NCI-H1105 (cell line): ENCODE measurements around the gene NEIL1.
"Not testable (repeated sequence)": the region's sequence is repeated elsewhere in the genome, so short reads cannot be mapped to it uniquely, and the experiment has no call there.

Source experiments
- DNase-seq: peaks from one replicate; lab custom pipeline; 2025; lab: John Stamatoyannopoulos, UW

The NEIL1 gene, protein sequence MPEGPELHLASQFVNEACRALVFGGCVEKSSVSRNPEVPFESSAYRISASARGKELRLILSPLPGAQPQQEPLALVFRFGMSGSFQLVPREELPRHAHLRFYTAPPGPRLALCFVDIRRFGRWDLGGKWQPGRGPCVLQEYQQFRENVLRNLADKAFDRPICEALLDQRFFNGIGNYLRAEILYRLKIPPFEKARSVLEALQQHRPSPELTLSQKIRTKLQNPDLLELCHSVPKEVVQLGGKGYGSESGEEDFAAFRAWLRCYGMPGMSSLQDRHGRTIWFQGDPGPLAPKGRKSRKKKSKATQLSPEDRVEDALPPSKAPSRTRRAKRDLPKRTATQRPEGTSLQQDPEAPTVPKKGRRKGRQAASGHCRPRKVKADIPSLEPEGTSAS

DNA sequence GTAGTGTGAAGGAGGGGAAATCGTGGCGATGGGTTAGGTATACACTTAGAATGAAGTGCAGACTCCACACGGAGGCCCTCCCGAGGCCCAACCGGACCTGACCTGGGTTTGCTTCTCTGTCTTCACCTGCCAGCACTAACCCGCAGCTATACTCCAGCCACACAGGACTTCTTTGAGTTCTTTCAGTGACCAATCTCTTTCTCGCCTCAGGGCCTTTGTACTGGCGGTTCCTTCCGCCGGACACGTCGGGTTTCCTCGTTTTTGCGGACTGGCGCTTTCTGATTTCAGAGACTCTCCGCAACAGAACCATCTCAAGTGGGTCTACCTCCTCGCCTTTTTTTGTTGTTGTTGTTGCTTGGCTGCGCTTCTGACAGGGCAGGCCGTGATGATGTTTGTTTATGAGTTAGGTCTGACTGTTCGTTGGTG lies at the start of gene NEIL1:
TSS of gene NEIL1 (plus strand) at position 244 of the 426 bp plus-strand sequence. CDS start 1,867 bp downstream, outside the sequence.
- no peak for DNase-seq

- not testable (repeated sequence) for DNase-seq
These were observed 48.1 kb upstream of the NEIL1 start for GRCh38 chr15:75298541-75299310.

- DNase-seq, result not testable (repeated sequence)
These were observed 47.5 kb upstream of the NEIL1 start for GRCh38 chr15:75299311-75299688.

- not testable (repeated sequence) for DNase-seq
These were observed 46.8 kb upstream of the NEIL1 start for GRCh38 chr15:75300026-75300425.

- no peak for DNase-seq
These were observed 44.5 kb upstream of the NEIL1 start for GRCh38 chr15:75302318-75302717.

DNA sequence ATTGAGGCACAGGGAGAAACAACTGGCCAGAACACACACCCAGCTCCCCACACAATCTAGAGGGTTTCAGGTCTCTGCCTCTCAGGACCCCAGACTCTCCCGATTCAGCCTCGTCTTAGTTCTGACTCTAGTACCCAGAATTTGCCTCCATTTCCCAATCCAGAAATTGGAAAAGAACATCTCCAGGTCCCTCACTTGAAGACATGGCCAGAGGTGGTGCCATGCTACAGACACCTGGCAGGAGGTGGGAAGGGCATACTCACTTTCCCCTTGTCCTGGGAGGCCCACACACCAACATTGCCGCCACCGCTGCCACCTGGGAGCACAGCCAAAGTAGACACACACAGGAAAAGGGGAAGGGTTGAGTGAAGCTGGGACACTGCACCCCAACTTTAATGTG lies 44.1 kb upstream of the NEIL1 start:
- not testable (repeated sequence) for DNase-seq

DNA sequence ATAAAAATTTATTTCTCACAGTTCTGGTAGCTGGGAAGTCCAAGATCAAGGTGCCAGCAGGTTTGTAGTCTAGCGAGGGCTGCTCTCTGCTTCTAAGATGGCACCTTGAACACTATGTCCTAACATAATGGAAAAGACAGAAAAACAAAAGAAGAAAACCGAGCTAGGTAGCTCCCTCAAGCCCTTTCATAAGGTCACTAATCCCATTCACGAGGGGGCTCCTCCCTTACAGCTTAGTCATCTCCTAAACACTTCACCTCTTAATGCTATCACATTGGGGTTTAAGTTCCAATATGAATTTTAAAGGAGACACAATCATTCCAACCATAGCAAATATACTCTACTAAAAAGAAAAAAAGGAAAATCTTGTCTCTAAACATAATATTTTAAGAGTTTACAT lies 40.7 kb upstream of the NEIL1 start:
- no peak for DNase-seq

- DNase-seq, result no peak
These were observed 39.0 kb upstream of the NEIL1 start for GRCh38 chr15:75307778-75308390.

DNA sequence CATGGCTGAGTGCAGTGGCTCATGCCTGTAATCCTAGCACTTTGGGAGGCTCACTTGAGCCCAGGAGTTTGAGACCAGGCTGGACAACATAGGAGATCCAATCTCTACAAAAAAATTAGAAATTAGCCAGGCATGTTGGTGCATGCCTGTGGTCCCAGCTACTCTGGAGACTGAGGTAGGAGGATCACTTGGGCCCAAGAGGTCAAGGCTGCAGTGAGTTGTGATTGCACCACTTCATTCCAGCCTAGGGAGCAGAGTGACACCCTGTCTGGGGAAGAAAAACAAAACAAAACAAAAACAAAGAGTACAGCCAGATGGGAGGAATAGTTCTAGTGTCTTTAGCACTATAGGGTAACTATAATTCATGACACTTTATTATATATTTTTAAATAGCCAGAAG lies 37.1 kb upstream of the NEIL1 start:
- no peak for DNase-seq

DNA sequence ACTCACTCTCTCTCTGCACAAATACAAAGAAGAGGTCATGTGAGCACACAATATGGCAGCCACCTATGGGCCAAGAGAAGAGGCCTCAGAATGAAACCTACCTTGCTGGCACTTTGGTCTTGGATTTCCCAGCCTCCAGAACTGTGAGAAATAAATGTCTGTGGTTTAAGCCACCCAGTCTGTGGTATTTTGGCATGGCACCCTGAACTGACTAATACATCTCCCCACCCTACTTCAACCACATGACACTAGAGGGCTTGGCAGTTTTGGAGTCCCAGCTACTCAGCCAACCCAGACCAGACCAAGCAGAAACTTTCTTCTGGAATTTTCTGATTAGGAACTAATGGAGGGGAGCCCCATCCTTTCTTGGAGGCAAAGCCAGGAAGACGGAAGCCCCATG lies 34.3 kb upstream of the NEIL1 start:
- not testable (repeated sequence) for DNase-seq

DNA sequence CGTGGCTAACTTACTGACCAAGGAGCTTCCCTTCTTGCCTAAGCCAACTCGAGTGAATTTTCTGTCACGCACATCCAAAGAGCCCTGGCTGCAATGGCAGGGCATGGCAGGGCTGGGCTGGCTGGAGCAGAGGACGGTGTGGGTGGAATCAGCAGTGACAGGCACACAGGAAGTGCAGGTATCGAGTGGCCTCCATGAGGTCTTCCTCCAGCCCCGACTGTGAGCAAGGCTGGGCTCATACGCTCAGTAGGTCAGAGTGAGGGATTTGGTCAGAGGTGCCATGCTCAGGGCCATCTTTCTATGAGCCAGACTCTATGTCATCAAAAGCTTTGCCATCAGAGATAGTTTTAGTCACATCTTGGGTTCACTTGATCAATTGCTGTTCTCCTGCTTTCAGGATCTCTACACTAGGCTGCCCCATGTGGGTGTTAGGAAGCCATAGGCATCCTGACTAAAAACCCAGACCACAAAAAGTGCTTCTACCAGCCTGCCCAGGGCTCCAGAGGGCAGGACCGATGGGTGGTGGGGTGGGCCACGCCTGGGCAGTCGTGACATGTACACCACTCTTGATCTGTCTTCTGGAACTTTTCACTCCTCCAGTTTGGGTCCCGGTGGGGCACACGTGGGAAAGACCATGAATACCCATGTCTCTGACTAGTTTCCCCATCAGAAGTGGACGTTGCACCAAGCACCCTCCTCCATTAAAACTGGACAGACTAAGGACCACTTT lies 33.6 kb upstream of the NEIL1 start:
- DNase-seq, result no peak

- no peak for DNase-seq
These were observed 32.1 kb upstream of the NEIL1 start for GRCh38 chr15:75314552-75315290.

- DNase-seq, result not testable (repeated sequence)
These were observed 27.5 kb upstream of the NEIL1 start for GRCh38 chr15:75319231-75319897.

- DNase-seq, result no peak
These were observed 25.1 kb upstream of the NEIL1 start for GRCh38 chr15:75321711-75322110.

DNA sequence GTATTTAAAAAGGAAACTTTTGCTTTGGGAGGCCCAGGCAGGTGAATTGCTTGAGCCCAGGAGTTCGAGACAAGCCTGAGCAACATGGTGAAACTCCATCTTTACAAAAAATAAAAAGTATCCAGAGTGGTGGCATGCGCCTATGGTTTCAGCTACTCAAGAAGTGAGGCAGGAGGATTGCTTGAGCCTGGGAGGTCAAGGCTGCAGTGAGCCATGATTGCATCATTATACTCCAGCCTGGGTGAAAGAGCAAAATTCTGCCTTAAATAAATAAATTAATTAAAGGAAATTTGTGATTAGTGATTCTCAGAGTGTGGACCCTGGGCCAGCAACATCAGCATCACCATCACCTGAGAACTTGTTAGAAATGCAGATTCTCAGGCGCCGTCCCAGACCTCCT lies 20.9 kb upstream of the NEIL1 start:
- DNase-seq, result no peak

- DNase-seq, result no peak
These were observed 19.8 kb upstream of the NEIL1 start for GRCh38 chr15:75327005-75327404.

DNA sequence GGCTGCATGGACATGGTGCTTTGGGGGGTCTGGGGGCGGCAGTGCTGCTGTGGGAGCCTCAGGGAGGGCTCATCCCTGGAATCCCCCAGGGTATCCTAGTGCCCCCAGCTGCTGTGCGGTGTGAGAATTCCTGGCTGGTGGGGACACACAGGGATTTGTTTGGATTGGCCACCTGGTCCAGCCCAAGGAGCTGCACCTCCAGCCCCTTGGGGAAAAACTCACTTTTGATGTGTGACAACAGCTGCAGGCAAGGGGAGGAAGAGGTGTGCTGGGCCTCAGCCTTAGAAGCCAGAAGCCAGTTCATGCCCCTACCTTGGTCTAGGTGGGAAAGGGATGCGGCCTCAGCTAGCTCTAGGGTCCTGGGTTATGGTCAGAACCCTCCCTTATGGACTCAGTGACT lies 19.3 kb upstream of the NEIL1 start:
- no peak for DNase-seq

DNA sequence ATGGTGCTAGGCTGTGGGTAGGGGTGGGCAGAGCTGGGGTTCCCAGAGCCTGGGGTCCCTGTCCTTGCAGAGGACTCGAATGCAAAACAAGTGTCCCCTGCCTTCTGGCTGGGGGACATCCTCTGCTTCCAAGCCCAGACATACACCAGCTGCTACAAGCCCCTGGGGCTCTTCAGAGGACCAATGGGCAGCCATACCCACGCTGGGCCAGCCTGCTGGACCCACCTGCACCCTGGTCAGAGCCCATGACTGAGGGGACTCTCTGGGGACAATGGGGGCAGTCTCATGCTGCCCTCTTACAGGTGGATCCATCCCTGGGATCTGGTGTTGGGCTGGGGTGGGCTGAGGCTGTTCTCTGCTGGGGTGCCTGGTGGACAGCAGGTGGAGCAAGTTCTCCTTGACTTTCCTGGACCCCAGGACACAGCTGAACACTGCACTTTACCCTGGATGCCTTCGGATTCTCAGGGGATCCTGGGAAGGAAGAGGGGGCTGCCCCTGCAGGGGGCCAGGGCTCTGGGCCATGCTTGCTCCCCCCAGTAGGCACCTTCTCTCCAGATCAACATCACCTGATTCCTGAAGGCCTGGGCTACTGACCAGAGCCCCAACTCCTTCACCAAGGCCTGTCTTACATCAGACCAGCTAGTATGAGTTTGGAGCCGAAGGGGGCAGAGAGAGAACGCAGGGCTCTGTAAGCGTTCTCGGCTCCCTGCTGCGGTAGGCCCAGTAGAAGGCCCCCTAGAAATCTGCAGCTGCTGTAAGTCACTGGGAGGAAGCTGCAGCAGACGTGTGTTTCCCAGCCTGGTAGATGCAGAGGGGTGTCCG lies 18.1 kb upstream of the NEIL1 start:
- DNase-seq, result no peak

DNA sequence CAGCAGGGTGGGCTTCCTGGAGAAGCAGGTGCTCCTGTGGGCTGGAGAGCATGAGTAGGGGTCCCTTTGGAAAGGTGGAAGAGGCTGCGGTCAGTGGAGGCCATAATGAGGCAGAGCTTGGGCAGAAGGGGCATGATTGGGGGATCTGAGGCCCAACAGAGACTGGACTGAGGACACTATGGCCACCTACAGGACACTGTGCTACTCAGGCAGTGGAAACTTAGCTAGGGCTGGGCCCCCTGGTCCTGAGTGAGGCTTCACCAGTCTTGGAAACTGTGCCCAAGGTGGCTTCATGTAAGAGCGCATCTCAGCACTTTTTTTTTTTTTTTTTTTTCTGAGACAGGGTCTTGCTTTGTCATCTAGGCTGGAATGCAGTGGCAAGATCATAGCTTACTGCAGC lies 17.3 kb upstream of the NEIL1 start:
- no peak for DNase-seq

DNA sequence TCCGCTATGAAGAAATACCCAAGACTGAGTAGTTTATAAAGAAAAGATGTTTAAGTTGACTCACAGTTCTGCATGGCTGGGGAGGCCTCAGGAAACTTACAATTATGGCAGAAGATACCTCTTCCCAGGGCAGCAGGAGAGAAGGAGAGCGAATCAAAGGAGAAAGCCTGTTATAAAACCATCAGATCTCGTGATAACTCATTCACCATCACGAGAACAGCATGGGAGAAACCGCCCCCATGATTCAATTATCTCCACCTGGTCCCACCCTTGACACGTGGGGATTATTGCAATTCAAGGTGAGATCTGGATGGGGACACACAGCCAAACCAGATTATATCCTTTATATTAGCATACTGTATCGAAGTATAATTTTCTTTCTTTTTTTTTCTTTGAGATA lies 14.7 kb upstream of the NEIL1 start:
- DNase-seq, result not testable (repeated sequence)
